ENCODE results near the gene DMGDH. TPM values are rescaled to one million over a fixed set of nuclear protein-coding genes. Genes with fewer than 3 reads are reported as not detected.

DMGDH gene
- total and polyA plus RNA-seq, 4 donors, result 28.9 to 130 (median 48.5) TPM

DNA sequence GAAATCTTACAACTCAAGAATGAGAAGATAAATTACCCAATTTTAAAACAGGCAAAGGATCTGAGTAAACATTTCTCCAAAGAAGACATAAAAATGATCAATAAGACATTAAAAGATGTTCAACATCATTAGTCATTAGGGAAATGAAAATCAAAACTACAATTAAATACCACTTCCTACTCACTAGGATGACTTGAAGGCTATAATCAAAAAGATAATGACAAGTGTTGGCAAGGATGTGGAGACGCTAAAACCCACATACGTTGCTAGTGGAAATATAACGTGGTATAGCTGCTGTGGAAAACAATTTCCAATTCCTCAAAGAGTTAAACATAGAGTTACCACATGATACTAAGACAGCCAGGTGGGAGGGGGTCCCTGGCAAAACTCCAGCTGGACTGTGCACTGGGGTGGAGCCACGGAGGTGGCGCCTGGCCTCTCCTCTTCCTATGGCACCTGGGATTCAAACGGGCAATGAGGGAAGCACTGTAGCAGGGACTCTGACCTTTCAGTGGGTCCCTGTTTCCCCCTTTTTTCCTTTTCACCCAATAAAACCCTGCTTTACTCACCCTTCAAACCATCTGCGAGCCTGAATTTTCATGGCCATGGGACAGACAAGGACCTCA, 90.2 kb downstream of the DMGDH start:
- H3K9me3 ChIP-seq (ENCODE audit: control insufficient read depth in 4 of 4, low read length in 3 of 4), result no peaks in the 10 kb centered on the region
- H3K4me1 ChIP-seq (ENCODE audit: control insufficient read depth in 4 of 4, insufficient read depth in 4 of 4, low read length in 3 of 4), result peaks cover 2 to 31% (median 19%) of the 10 kb centered on the region in 4 donors
- H3K9ac ChIP-seq (ENCODE audit: low read depth in 1 of 2, low read length in 2 of 2), result no peak overlapping the region
- 64% methylated on average over 7 of the region's 7 CpGs for WGBS
- no peak overlapping the region for H3K4me3 ChIP-seq (ENCODE audit: low read depth in 1 of 3, low read length in 3 of 3)
- no peak for DNase-seq (ENCODE audit: low spot score)
- no peaks in the 10 kb centered on the region for H3K27me3 ChIP-seq (ENCODE audit: control insufficient read depth in 4 of 4, insufficient read depth in 4 of 4, low read length in 3 of 4)
- no peak overlapping the region for H3K27ac ChIP-seq (ENCODE audit: low read depth in 1 of 2, low read length in 2 of 2)
- no peaks in the 10 kb centered on the region for H3K36me3 ChIP-seq (ENCODE audit: control insufficient read depth in 4 of 4, insufficient read depth in 3 of 4, low read depth in 1 of 4, low read length in 3 of 4)
- no peak for TF ChIP-seq TAF1 (conservative IDR thresholded peaks at IDR 0.05)
- peak in 1 of 2 donors; percentile 36 for TF ChIP-seq HNF4A (conservative IDR thresholded peaks at IDR 0.05)
- peak; percentile 9 for TF ChIP-seq SP1 (IDR thresholded peaks at IDR 0.05)
- TF ChIP-seq RXRA (IDR thresholded peaks at IDR 0.05), result no peak
- TF ChIP-seq, protein P1, sequence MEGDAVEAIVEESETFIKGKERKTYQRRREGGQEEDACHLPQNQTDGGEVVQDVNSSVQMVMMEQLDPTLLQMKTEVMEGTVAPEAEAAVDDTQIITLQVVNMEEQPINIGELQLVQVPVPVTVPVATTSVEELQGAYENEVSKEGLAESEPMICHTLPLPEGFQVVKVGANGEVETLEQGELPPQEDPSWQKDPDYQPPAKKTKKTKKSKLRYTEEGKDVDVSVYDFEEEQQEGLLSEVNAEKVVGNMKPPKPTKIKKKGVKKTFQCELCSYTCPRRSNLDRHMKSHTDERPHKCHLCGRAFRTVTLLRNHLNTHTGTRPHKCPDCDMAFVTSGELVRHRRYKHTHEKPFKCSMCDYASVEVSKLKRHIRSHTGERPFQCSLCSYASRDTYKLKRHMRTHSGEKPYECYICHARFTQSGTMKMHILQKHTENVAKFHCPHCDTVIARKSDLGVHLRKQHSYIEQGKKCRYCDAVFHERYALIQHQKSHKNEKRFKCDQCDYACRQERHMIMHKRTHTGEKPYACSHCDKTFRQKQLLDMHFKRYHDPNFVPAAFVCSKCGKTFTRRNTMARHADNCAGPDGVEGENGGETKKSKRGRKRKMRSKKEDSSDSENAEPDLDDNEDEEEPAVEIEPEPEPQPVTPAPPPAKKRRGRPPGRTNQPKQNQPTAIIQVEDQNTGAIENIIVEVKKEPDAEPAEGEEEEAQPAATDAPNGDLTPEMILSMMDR (IDR thresholded peaks at IDR 0.05; ENCODE audit: low read depth, low read length, missing input control), result no peak
- TF ChIP-seq, protein P2, sequence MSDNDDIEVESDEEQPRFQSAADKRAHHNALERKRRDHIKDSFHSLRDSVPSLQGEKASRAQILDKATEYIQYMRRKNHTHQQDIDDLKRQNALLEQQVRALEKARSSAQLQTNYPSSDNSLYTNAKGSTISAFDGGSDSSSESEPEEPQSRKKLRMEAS (IDR thresholded peaks at IDR 0.05), result no peak
- TF ChIP-seq, protein P3, sequence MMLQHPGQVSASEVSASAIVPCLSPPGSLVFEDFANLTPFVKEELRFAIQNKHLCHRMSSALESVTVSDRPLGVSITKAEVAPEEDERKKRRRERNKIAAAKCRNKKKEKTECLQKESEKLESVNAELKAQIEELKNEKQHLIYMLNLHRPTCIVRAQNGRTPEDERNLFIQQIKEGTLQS (IDR thresholded peaks at IDR 0.05), result no peak
- no peak for TF ChIP-seq NR2F2 (IDR thresholded peaks at IDR 0.05)
- TF ChIP-seq JUND (IDR thresholded peaks at IDR 0.05), result no peak
- TF ChIP-seq EGR1 (IDR thresholded peaks at IDR 0.05; ENCODE audit: low read depth in 2 of 2), result no peak
- TF ChIP-seq GABPA (IDR thresholded peaks at IDR 0.05 in 1 of 2, conservative IDR thresholded peaks at IDR 0.05 in 1 of 2), result no peak

DNA sequence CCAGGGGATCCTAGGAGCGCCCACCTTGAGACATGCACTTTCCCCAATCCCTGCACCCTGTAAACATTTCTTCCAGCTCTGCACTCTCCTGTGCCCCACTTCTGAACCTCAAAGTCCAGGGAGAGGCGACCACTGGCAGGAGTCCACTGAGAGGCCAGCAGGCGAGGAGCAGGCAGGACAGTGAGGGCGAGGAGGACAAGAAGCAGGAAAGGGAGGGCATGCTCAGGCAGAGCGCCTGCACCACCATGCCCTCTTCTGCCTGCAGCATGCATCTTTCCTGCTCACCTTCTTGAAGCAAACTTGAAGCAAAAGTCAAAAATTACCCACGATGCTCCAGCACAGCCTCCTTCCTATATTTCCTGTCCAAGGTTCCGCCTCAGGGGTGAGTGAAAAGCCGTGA, 94.4 kb downstream of the DMGDH start:
- 89% methylated on average over 8 of the region's 8 CpGs for WGBS
- no peak for DNase-seq (ENCODE audit: low spot score)
- Histone ChIP-seq H3K27ac (ENCODE audit: low read depth in 1 of 2, low read length in 2 of 2) (no peak overlapping the region), H3K9me3 (ENCODE audit: control insufficient read depth in 4 of 4, low read length in 3 of 4) (no peaks in the 10 kb centered on the region), H3K4me1 (ENCODE audit: control insufficient read depth in 4 of 4, insufficient read depth in 4 of 4, low read length in 3 of 4) (peaks cover 0 to 12% (median 4%) of the 10 kb centered on the region in 4 donors), H3K36me3 (ENCODE audit: control insufficient read depth in 4 of 4, insufficient read depth in 3 of 4, low read depth in 1 of 4, low read length in 3 of 4) (no peaks in the 10 kb centered on the region), H3K27me3 (ENCODE audit: control insufficient read depth in 4 of 4, insufficient read depth in 4 of 4, low read length in 3 of 4) (no peaks in the 10 kb centered on the region), H3K9ac (ENCODE audit: low read depth in 1 of 2, low read length in 2 of 2) (no peak overlapping the region), H3K4me3 (ENCODE audit: low read depth in 1 of 3, low read length in 3 of 3) (no peak overlapping the region)
- no peak for TF ChIP-seq EGR1 (IDR thresholded peaks at IDR 0.05; ENCODE audit: low read depth in 2 of 2)
- no peak for TF ChIP-seq RAD21 (IDR thresholded peaks at IDR 0.05)
- TF ChIP-seq, protein P4, sequence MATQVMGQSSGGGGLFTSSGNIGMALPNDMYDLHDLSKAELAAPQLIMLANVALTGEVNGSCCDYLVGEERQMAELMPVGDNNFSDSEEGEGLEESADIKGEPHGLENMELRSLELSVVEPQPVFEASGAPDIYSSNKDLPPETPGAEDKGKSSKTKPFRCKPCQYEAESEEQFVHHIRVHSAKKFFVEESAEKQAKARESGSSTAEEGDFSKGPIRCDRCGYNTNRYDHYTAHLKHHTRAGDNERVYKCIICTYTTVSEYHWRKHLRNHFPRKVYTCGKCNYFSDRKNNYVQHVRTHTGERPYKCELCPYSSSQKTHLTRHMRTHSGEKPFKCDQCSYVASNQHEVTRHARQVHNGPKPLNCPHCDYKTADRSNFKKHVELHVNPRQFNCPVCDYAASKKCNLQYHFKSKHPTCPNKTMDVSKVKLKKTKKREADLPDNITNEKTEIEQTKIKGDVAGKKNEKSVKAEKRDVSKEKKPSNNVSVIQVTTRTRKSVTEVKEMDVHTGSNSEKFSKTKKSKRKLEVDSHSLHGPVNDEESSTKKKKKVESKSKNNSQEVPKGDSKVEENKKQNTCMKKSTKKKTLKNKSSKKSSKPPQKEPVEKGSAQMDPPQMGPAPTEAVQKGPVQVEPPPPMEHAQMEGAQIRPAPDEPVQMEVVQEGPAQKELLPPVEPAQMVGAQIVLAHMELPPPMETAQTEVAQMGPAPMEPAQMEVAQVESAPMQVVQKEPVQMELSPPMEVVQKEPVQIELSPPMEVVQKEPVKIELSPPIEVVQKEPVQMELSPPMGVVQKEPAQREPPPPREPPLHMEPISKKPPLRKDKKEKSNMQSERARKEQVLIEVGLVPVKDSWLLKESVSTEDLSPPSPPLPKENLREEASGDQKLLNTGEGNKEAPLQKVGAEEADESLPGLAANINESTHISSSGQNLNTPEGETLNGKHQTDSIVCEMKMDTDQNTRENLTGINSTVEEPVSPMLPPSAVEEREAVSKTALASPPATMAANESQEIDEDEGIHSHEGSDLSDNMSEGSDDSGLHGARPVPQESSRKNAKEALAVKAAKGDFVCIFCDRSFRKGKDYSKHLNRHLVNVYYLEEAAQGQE (IDR thresholded peaks at IDR 0.05), result no peak
- no peak for TF ChIP-seq JUND (IDR thresholded peaks at IDR 0.05)
- no peak for TF ChIP-seq GABPA (IDR thresholded peaks at IDR 0.05 in 1 of 2, conservative IDR thresholded peaks at IDR 0.05 in 1 of 2)
- TF ChIP-seq, protein P2 (IDR thresholded peaks at IDR 0.05), result no peak
- TF ChIP-seq SP1 (IDR thresholded peaks at IDR 0.05), result no peak
- TF ChIP-seq TAF1 (conservative IDR thresholded peaks at IDR 0.05), result no peak
- TF ChIP-seq YY1 (IDR thresholded peaks at IDR 0.05), result no peak
